Measurements from ENCODE around the gene SRRM5. TPM values are rescaled to one million over a fixed set of nuclear protein-coding genes. Genes with fewer than 3 reads are reported as not detected.

The SRRM5 gene
- total and polyA plus RNA-seq, 4 donors: 0.07 to 0.09 (median 0.09) TPM

DNA sequence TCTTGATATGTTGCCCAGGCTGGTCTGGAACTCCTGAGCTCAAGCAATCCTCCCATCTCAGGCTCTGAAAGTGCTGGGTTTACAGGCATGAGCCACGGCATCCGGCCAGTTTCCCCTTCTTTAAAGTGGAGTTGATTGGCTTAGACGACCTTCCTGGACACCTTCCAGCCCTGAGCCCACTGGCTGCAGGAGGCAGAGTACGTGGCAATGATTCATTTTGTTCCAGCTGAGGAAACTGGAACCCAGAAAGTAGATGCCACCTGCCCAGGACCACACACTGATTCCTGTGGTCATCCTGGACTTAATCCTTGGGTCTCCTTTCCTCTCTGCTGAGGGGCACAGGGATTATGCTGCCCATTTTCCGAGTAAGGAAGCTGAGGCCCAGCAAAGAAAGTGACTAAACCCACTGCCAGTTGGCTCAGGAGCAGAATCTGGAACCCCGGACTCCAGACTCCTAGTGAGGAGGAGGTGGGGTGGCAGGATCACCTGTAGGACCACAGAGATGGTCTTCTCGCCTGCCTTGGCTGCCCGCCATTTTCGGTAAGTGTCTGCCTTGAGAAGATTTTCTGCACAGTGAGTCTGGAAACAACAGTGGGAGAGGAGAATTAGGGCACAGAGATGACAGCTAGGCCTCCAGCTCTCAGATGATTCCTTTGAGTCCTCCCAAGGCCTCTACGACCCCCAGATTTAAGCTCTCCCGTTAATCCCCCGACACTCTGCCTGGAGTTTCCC lies 37.3 kb upstream of the SRRM5 start (continued):
- TF ChIP-seq, protein P1, sequence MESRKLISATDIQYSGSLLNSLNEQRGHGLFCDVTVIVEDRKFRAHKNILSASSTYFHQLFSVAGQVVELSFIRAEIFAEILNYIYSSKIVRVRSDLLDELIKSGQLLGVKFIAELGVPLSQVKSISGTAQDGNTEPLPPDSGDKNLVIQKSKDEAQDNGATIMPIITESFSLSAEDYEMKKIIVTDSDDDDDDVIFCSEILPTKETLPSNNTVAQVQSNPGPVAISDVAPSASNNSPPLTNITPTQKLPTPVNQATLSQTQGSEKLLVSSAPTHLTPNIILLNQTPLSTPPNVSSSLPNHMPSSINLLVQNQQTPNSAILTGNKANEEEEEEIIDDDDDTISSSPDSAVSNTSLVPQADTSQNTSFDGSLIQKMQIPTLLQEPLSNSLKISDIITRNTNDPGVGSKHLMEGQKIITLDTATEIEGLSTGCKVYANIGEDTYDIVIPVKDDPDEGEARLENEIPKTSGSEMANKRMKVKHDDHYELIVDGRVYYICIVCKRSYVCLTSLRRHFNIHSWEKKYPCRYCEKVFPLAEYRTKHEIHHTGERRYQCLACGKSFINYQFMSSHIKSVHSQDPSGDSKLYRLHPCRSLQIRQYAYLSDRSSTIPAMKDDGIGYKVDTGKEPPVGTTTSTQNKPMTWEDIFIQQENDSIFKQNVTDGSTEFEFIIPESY (IDR thresholded peaks at IDR 0.05): no peak
- TF ChIP-seq, protein P2, sequence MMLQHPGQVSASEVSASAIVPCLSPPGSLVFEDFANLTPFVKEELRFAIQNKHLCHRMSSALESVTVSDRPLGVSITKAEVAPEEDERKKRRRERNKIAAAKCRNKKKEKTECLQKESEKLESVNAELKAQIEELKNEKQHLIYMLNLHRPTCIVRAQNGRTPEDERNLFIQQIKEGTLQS (IDR thresholded peaks at IDR 0.05): no peak
- TF ChIP-seq JUND (IDR thresholded peaks at IDR 0.05) (no peak), HNF4A (conservative IDR thresholded peaks at IDR 0.05) (no peak), NR2F2 (IDR thresholded peaks at IDR 0.05) (no peak)

DNA sequence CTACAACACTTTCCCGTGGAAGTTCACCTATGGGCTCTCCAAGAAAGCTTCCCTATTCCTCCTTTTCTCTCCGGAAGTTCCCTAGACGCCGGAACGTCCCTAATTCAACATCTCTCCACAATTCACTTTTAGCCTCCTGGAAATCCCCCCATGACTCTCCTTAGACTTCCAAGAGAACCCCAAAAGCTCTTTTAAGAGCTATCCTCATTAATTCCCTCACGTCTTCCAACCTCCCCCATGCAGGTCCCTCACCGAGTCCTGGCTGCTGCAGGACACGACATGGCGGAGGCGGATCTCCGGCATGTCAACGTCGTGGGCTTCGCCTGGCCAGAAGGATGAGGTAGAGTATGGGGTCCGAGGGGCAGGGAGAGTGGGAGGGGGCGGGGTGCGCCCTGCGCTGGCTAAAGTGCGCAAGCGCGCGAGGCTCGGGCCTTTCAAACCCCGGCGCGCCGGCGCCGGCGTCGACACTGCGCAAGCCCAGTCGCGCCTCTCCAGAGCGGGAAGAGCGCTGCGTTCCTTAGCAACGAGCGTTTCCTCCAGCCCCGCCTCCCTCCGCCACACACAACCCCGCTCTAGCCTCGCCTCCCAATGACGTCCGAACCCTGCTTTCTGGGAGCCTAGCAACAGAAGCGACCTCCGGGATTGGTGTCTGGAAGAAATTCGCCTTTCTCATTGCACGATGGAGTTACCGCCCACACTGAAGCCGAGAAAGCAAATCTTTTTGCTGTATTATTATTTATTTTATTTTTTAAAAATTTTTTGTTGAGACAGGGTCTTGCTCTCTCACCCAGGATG lies 36.5 kb upstream of the SRRM5 start, which contains the start of the genes PINLYP and XRCC1:
PINLYP (plus strand) TSS at position 646 of the 795 bp plus-strand sequence. CDS start 1,391 bp downstream, outside the sequence.
XRCC1 (minus strand) TSS at position 372 of the 795 bp plus-strand sequence; CDS start at position 303, 69 bp downstream.
- peak; percentile 93 for DNase-seq (ENCODE audit: low spot score)
- Histone ChIP-seq H3K27ac (ENCODE audit: low read depth in 1 of 2, low read length in 2 of 2) (peak within 1 kb of the TSS; percentile 57 to 75), H3K36me3 (ENCODE audit: control insufficient read depth in 4 of 4, insufficient read depth in 3 of 4, low read depth in 1 of 4, low read length in 3 of 4) (no peaks in the 10 kb centered on the region), H3K4me3 (ENCODE audit: low read depth in 1 of 3, low read length in 3 of 3) (peak within 1 kb of the TSS; percentile 58 to 92 (median 75)), H3K9ac (ENCODE audit: low read depth in 1 of 2, low read length in 2 of 2) (peak within 1 kb of the TSS; percentile 92 to 96), H3K9me3 (ENCODE audit: control insufficient read depth in 4 of 4, low read length in 3 of 4) (no peaks in the 10 kb centered on the region), H3K27me3 (ENCODE audit: control insufficient read depth in 4 of 4, insufficient read depth in 4 of 4, low read length in 3 of 4) (no peaks in the 10 kb centered on the region), H3K4me1 (ENCODE audit: control insufficient read depth in 4 of 4, insufficient read depth in 4 of 4, low read length in 3 of 4) (peaks cover 2 to 16% (median 13%) of the 10 kb centered on the region in 4 donors)
- TF ChIP-seq RXRA (IDR thresholded peaks at IDR 0.05) (no peak), YY1 (IDR thresholded peaks at IDR 0.05) (peak; percentile 41), HNF4A (conservative IDR thresholded peaks at IDR 0.05) (no peak), RAD21 (IDR thresholded peaks at IDR 0.05) (no peak), HNF4G (IDR thresholded peaks at IDR 0.05) (no peak), GABPA (IDR thresholded peaks at IDR 0.05 in 1 of 2, conservative IDR thresholded peaks at IDR 0.05 in 1 of 2) (peak in 1 of 2 donors; percentile 61), JUND (IDR thresholded peaks at IDR 0.05) (no peak), SP1 (IDR thresholded peaks at IDR 0.05) (peak; percentile 30), FOXA2 (IDR thresholded peaks at IDR 0.05) (no peak), TAF1 (conservative IDR thresholded peaks at IDR 0.05) (no peak), EGR1 (IDR thresholded peaks at IDR 0.05; ENCODE audit: low read depth in 2 of 2) (no peak), NR2F2 (IDR thresholded peaks at IDR 0.05) (no peak), FOXA1 (IDR thresholded peaks at IDR 0.05) (no peak)
- TF ChIP-seq, protein P3, sequence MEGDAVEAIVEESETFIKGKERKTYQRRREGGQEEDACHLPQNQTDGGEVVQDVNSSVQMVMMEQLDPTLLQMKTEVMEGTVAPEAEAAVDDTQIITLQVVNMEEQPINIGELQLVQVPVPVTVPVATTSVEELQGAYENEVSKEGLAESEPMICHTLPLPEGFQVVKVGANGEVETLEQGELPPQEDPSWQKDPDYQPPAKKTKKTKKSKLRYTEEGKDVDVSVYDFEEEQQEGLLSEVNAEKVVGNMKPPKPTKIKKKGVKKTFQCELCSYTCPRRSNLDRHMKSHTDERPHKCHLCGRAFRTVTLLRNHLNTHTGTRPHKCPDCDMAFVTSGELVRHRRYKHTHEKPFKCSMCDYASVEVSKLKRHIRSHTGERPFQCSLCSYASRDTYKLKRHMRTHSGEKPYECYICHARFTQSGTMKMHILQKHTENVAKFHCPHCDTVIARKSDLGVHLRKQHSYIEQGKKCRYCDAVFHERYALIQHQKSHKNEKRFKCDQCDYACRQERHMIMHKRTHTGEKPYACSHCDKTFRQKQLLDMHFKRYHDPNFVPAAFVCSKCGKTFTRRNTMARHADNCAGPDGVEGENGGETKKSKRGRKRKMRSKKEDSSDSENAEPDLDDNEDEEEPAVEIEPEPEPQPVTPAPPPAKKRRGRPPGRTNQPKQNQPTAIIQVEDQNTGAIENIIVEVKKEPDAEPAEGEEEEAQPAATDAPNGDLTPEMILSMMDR (IDR thresholded peaks at IDR 0.05; ENCODE audit: low read depth, low read length, missing input control): no peak
- TF ChIP-seq, protein P1 (IDR thresholded peaks at IDR 0.05): no peak
- TF ChIP-seq, protein P4, sequence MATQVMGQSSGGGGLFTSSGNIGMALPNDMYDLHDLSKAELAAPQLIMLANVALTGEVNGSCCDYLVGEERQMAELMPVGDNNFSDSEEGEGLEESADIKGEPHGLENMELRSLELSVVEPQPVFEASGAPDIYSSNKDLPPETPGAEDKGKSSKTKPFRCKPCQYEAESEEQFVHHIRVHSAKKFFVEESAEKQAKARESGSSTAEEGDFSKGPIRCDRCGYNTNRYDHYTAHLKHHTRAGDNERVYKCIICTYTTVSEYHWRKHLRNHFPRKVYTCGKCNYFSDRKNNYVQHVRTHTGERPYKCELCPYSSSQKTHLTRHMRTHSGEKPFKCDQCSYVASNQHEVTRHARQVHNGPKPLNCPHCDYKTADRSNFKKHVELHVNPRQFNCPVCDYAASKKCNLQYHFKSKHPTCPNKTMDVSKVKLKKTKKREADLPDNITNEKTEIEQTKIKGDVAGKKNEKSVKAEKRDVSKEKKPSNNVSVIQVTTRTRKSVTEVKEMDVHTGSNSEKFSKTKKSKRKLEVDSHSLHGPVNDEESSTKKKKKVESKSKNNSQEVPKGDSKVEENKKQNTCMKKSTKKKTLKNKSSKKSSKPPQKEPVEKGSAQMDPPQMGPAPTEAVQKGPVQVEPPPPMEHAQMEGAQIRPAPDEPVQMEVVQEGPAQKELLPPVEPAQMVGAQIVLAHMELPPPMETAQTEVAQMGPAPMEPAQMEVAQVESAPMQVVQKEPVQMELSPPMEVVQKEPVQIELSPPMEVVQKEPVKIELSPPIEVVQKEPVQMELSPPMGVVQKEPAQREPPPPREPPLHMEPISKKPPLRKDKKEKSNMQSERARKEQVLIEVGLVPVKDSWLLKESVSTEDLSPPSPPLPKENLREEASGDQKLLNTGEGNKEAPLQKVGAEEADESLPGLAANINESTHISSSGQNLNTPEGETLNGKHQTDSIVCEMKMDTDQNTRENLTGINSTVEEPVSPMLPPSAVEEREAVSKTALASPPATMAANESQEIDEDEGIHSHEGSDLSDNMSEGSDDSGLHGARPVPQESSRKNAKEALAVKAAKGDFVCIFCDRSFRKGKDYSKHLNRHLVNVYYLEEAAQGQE (IDR thresholded peaks at IDR 0.05): no peak
- under 1% methylated on average over 51 of the region's 51 CpGs for WGBS

All from liver (tissue), 9 donors.